Osteoblast (primary cell): ENCODE results near the gene KIFC1. TPM values are rescaled to one million over a fixed set of nuclear protein-coding genes. Genes with fewer than 3 reads are reported as not detected.
A peak's percentile ranks its signal among the peaks of the same experiment; 100 is the strongest.

Experiments used
- DNase-seq: peaks from one replicate; pipeline ENCODE4 v3.0.0; 2011; ENCODE audit warnings: low spot score, mixed read lengths; ENCODE audit not compliant: insufficient read length; ENCODE audit errors: missing footprints
- H2AFZ ChIP-seq: 2 replicates; pipeline ENCODE4 v1.6.0; 2011; ENCODE audit warnings: mild to moderate bottlenecking, low read length
- H3K27ac ChIP-seq: 2 replicates; pipeline ENCODE4 v1.5.1; 2011; ENCODE audit warnings: mild to moderate bottlenecking, low read depth, low read length, moderate library complexity
- H3K27me3 ChIP-seq: 2 replicates; pipeline ENCODE4 v1.6.0; 2012; ENCODE audit warnings: mild to moderate bottlenecking, control low read depth, inconsistent platforms, low read length, moderate library complexity; ENCODE audit not compliant: insufficient read depth
- H3K36me3 ChIP-seq: 2 replicates; pipeline ENCODE4 v1.5.1; 2011; ENCODE audit warnings: mild to moderate bottlenecking, low read length, control low read depth, moderate library complexity; ENCODE audit not compliant: insufficient read depth
- H3K4me1 ChIP-seq: 2 replicates; pipeline ENCODE4 v1.5.1; 2011; ENCODE audit warnings: mild to moderate bottlenecking, low read length, control low read depth, moderate library complexity; ENCODE audit not compliant: insufficient read depth
- H3K4me2 ChIP-seq: 2 replicates; pipeline ENCODE4 v1.6.0; 2011; ENCODE audit warnings: mild to moderate bottlenecking, low read length; ENCODE audit not compliant: insufficient read depth
- H3K4me3 ChIP-seq: fragments of 200-600 bp; sonication (generic); 3 replicates; pipeline ENCODE4 v1.5.1; 2012; ENCODE audit warnings: mild to moderate bottlenecking, low read length, inconsistent platforms; ENCODE audit not compliant: insufficient read depth
- H3K79me2 ChIP-seq: 2 replicates; pipeline ENCODE4 v1.6.0; 2012; ENCODE audit warnings: mild to moderate bottlenecking, low read length, control low read depth, inconsistent platforms; ENCODE audit not compliant: insufficient read depth
- H3K9me3 ChIP-seq: 2 replicates; pipeline ENCODE4 v1.5.1; 2011; ENCODE audit warnings: low read depth, low read length, control low read depth
- H4K20me1 ChIP-seq: 2 replicates; pipeline ENCODE4 v1.6.0; 2012; ENCODE audit warnings: mild to moderate bottlenecking, low read length, control low read depth; ENCODE audit not compliant: insufficient read depth
- CTCF ChIP-seq: IDR thresholded peaks from 2 replicates; pipeline ENCODE4 v1.5.1; 2011; ENCODE audit warnings: mild to moderate bottlenecking, low read depth, low read length, moderate library complexity; ENCODE audit errors: extremely low read depth
- total RNA-seq: library from RNA; depleted of rRNA; stranded (reverse); fragments of >200 nt; gene quantifications from 2 replicates; pipeline ENCODE4 v1.2.3, GENCODE V29; 2012

The KIFC1 gene
- total RNA-seq, 1 donor: 4.0 TPM

GRCh38 chr6:33428966-33429749 is 37.5 kb downstream of the KIFC1 start:
- Histone ChIP-seq H3K9me3 (no peaks in the 10 kb centered on the region), H3K79me2 (peaks cover 53% of the 10 kb centered on the region), H2AFZ (no peak overlapping the region), H3K4me2 (peak overlapping the region; percentile 71), H3K27me3 (no peaks in the 10 kb centered on the region), H4K20me1 (peaks cover 40% of the 10 kb centered on the region), H3K4me1 (peaks cover 34% of the 10 kb centered on the region), H3K36me3 (peaks cover 11% of the 10 kb centered on the region), H3K27ac (no peak overlapping the region), H3K4me3 (peak overlapping the region; percentile 79)
- no peak for TF ChIP-seq CTCF
- DNase-seq: no peak

DNA sequence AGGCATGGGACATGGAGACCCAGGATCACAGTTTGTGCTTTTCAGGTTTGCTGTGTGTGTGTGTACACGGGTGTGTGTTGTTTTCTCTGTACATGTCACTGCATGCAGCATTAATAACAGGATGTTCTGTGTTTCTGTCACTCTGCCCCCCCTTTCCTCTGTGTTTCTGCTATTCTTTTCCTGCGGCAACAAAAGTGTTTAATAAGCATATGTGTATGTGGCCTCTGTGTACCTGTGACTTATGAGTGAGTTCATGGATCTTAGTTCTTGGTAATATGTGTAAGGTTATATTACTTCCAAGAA is 38.1 kb downstream of the KIFC1 start:
- H3K27ac ChIP-seq: no peak overlapping the region
- H3K27me3 ChIP-seq: no peaks in the 10 kb centered on the region
- peaks cover 49% of the 10 kb centered on the region for H3K79me2 ChIP-seq
- no peak overlapping the region for H3K4me3 ChIP-seq
- H3K4me1 ChIP-seq: peaks cover 28% of the 10 kb centered on the region
- H3K36me3 ChIP-seq: peaks cover 7% of the 10 kb centered on the region
- no peaks in the 10 kb centered on the region for H3K9me3 ChIP-seq
- no peak for TF ChIP-seq CTCF
- H3K4me2 ChIP-seq: no peak overlapping the region
- peaks cover 40% of the 10 kb centered on the region for H4K20me1 ChIP-seq
- H2AFZ ChIP-seq: no peak overlapping the region
- no peak for DNase-seq

- H3K9me3 ChIP-seq: no peaks in the 10 kb centered on the region
- H3K27ac ChIP-seq: no peak overlapping the region
- H3K36me3 ChIP-seq: peaks cover 11% of the 10 kb centered on the region
- H3K27me3 ChIP-seq: no peaks in the 10 kb centered on the region
- no peak for TF ChIP-seq CTCF
- H3K4me2 ChIP-seq: no peak overlapping the region
- no peak overlapping the region for H3K4me3 ChIP-seq
- peaks cover 49% of the 10 kb centered on the region for H3K79me2 ChIP-seq
- peaks cover 40% of the 10 kb centered on the region for H4K20me1 ChIP-seq
- H2AFZ ChIP-seq: no peak overlapping the region
- DNase-seq: no peak
- H3K4me1 ChIP-seq: peaks cover 22% of the 10 kb centered on the region
Observed at GRCh38 chr6:33430334-33430733, 38.7 kb downstream of the KIFC1 start.

DNA sequence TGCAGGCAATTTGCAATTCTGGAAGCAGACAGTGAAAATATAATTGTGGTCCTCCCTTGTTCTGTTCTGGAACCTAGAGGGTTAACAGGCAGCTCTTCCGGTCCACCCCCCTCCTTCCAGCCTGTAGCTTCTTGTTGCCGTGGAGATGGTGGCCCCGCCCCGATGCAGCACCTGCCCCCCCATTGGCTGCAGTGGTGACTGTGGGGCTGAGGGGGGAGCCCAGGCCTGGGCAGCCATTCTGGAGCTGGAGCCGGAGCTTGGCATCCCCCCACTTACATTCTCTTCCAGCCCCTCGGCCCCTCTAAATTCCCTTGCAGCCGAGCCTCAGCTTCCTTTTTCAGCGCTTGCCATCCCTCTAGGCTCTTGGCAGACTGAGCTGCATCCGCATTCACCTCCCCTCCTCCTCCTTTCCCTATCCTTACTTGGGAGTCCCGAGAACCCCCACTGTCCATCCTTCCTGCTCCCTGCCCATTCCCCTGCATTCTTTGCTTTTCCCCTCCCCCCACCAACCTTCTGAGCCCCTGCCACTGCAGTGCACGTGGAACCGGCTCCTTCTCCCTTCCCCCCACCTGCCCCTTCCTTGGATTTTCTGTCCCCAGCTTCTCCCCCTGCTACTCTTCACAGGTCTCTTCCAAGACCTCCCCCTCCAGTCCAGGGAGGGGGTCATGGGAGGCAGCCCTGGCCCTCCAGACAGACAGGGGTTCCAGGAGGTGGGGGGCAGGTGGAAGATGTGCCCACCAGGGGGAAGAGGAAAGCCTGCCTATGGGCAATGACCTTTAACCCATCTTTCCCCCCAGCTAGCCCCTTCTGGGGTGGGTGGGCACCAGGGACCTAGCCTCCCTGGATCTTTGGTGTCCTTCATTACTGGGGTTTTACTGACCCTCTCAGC is 39.6 kb downstream of the KIFC1 start:
- Histone ChIP-seq H4K20me1 (peaks cover 40% of the 10 kb centered on the region), H3K4me2 (no peak overlapping the region), H2AFZ (no peak overlapping the region), H3K27me3 (no peaks in the 10 kb centered on the region), H3K27ac (no peak overlapping the region), H3K36me3 (peaks cover 19% of the 10 kb centered on the region), H3K4me1 (peaks cover 22% of the 10 kb centered on the region), H3K4me3 (no peak overlapping the region), H3K79me2 (peaks cover 49% of the 10 kb centered on the region), H3K9me3 (no peaks in the 10 kb centered on the region)
- peak; percentile 96 for DNase-seq
- TF ChIP-seq CTCF: no peak
